Upper lobe of left lung (tissue), 4 donors: ENCODE results near the gene HPX.

Experiments used
- EP300 ChIP-seq, 4 donors: sonication (generic); formaldehyde crosslinking; IDR thresholded peaks; one replicate each; pipeline ENCODE4 v1.5.1; 2017; ENCODE audit warnings: antibody characterized with exemption in 4 of 4, control low read depth in 2 of 4
- POLR2A ChIP-seq, 4 donors: fragments of 450-650 bp; IDR thresholded peaks; one replicate each; pipeline ENCODE4 v1.5.1; 2016 to 2017; ENCODE audit warnings: antibody characterized with exemption in 4 of 4, mild to moderate bottlenecking in 2 of 4
- TF ChIP-seq, protein P1 (sequence below), 6 experiments: fragments of 450-650 bp in 4 of 6; fragments of 200-600 bp in 2 of 6; sonication (generic) in 2 of 6; IDR thresholded peaks; one replicate each; pipeline ENCODE4 v1.5.1; 2016 to 2019; ENCODE audit warnings: antibody characterized with exemption in 6 of 6

DNA sequence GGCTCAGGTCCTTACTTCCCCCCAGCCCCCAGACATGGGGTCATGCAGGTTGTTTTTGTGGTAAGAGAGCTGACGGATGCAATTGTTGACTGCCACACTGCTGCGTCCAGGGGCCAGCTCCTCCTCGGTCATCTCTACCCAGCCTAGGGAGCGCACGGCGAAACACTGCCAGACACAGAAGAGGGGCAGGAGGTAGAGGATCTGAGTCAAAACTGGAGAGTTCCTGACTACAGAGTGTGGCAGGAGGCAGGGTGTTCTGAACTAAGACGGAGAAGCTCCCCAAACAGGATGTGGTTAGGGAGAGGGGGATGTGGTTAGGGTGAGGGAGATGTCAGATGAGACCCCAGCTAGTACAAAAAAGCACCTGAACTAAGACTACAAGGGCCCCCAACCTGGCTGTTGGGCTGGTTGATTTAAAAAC lies 38.2 kb downstream of the HPX start:
- TF ChIP-seq, protein P1, sequence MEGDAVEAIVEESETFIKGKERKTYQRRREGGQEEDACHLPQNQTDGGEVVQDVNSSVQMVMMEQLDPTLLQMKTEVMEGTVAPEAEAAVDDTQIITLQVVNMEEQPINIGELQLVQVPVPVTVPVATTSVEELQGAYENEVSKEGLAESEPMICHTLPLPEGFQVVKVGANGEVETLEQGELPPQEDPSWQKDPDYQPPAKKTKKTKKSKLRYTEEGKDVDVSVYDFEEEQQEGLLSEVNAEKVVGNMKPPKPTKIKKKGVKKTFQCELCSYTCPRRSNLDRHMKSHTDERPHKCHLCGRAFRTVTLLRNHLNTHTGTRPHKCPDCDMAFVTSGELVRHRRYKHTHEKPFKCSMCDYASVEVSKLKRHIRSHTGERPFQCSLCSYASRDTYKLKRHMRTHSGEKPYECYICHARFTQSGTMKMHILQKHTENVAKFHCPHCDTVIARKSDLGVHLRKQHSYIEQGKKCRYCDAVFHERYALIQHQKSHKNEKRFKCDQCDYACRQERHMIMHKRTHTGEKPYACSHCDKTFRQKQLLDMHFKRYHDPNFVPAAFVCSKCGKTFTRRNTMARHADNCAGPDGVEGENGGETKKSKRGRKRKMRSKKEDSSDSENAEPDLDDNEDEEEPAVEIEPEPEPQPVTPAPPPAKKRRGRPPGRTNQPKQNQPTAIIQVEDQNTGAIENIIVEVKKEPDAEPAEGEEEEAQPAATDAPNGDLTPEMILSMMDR (IDR thresholded peaks at IDR 0.05) = no peak
- TF ChIP-seq EP300 (IDR thresholded peaks at IDR 0.05) (no peak), POLR2A (IDR thresholded peaks at IDR 0.05) (no peak)
